ENCODE data around the gene GLG1.
"Not testable (repeated sequence)": the region's sequence is repeated elsewhere in the genome, so short reads cannot be mapped to it uniquely, and the experiment has no call there.

DNA sequence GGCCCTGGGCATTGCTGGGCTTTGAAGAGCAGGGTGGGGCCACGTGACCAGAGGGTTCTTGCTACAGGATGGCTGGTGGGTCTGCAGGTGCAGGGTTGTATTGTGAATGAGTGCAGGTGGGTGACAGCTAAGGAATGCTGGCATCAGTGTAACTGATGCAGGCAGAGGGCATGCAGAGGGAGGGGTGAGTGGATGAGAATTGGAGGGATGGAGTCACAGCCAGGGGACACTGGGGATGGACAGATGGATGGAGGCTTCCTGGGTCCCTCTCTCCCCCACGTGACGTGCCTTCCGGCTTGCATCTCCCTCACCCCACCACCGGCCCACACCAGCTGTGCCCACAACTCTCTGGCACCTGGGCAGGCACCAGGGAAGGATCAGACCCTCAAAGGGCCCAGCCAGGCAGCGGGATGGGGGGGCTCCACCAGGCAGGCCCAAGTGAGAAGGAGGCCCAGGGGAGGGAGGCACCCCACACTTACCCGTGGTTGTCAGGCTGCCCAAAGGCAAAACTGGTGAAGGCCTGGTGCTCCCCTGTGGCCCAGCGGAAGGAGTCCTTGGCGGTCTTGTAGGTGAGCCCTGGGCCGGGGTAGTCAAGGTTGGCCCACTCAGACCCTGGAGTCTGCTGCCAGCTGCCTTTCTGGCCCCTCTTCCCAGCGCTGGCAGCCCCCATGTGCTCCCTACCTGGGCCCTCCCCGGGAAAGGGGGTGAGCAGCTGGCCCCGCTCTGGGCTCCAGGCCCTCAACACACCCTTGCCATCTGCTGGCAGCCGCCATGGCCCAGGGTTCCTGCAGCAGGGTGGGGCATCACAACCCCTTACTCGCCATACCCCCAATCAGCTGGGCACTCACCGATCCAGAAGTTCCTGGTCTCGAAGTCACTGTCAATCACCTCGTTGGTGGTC lies 196.6 kb downstream of the GLG1 start:
- TF ChIP-seq TAF1 (IDR thresholded peaks at IDR 0.05; ENCODE audit: low read depth, low read length); POLR2A (IDR thresholded peaks at IDR 0.05; ENCODE audit: low read depth, low read length); POLR2AphosphoS5 (IDR thresholded peaks at IDR 0.05; ENCODE audit: low read depth, low read length); SPI1 (IDR thresholded peaks at IDR 0.05; ENCODE audit: low read depth, low read length); POU2F2 (IDR thresholded peaks at IDR 0.05; ENCODE audit: low read depth, low read length); PAX5 (IDR thresholded peaks at IDR 0.05; ENCODE audit: insufficient read depth, low read length, severe bottlenecking): not testable (repeated sequence)

All from GM12891 (cell line).